AG04450 (cell line): ENCODE results near the gene GFPT2. TPM values are rescaled to one million over a fixed set of nuclear protein-coding genes. Genes with fewer than 3 reads are reported as not detected.
A peak's percentile ranks its signal among the peaks of the same experiment; 100 is the strongest.

Experiments
- CTCF ChIA-PET: fragments of 300-600, 350-600 bp; formaldehyde crosslinking; extraction: SDS; loops from one replicate; lab custom pipeline; 2022; ENCODE audit warnings: antibody characterized with exemption, inconsistent platforms; lab: Charles Lee
- POLR2A ChIA-PET: fragments of 350-600 bp; formaldehyde crosslinking; extraction: SDS; loops from one replicate; lab custom pipeline; 2021; ENCODE audit warnings: antibody characterized with exemption, inconsistent platforms; lab: Yijun Ruan, JAX
- DNase-seq: peaks from one replicate; pipeline ENCODE4 v3.0.0-alpha.2; 2011; ENCODE audit warnings: low read depth, low spot score
- H3K27ac ChIP-seq: one replicate; pipeline ENCODE4 v1.5.1; 2012; ENCODE audit warnings: low read depth, low read length, control low read depth
- H3K27me3 ChIP-seq: one replicate; pipeline ENCODE4 v1.6.0; 2012; ENCODE audit warnings: low read length; ENCODE audit not compliant: control insufficient read depth, insufficient read depth
- H3K4me3 ChIP-seq: 2 replicates; pipeline ENCODE4 v1.5.1; 2011; ENCODE audit warnings: mild to moderate bottlenecking, low read depth, low read length, control low read depth
- H3K9me3 ChIP-seq: 2 replicates; pipeline ENCODE4 v1.5.1; 2012; ENCODE audit warnings: low read length; ENCODE audit not compliant: control insufficient read depth, insufficient read depth
- CTCF ChIP-seq: IDR thresholded peaks from 2 replicates; pipeline ENCODE4 v1.5.1; 2011; ENCODE audit warnings: low read depth, low read length, control low read depth, inconsistent platforms
- polyA plus RNA-seq: library from polyadenylated mRNA; depleted of rRNA; stranded (reverse); fragments of >200 nt; gene quantifications from 2 replicates; pipeline ENCODE4 v1.2.3, GENCODE V29; 2011

Gene GFPT2
- polyA plus RNA-seq, 1 experiment = 15.1 TPM

GRCh38 chr5:180345186-180345585 lies 8.0 kb downstream of the GFPT2 start:
- Histone ChIP-seq H3K27ac (no peak overlapping the region), H3K27me3 (no peaks in the 10 kb centered on the region), H3K4me3 (no peak overlapping the region), H3K9me3 (no peaks in the 10 kb centered on the region; the same call in 1 of the 2 replicates)
- no peak for TF ChIP-seq CTCF
- DNase-seq = no peak
- ChIA-PET CTCF (interaction anchor here (0.7 kb wide), 1 partner anchor 16 kb away, joined by 3 read pairs; no protein-coding TSS in a partner anchor), POLR2A (interaction anchor here (2.1 kb wide), 1 partner anchor 8 kb away, joined by 4 read pairs; the partner anchor contains the start of gene GFPT2)

GRCh38 chr5:180344696-180344999 lies 8.5 kb downstream of the GFPT2 start:
- H3K4me3 ChIP-seq = no peak overlapping the region
- no peaks in the 10 kb centered on the region; the same call in 1 of the 2 replicates for H3K9me3 ChIP-seq
- no peak for DNase-seq
- H3K27me3 ChIP-seq = no peaks in the 10 kb centered on the region
- ChIA-PET CTCF (interaction anchor here (0.7 kb wide), 1 partner anchor 16 kb away, joined by 3 read pairs; no protein-coding TSS in a partner anchor), POLR2A (interaction anchor here (2.1 kb wide), 1 partner anchor 9 kb away, joined by 4 read pairs; the partner anchor contains the start of gene GFPT2)
- no peak overlapping the region for H3K27ac ChIP-seq
- TF ChIP-seq CTCF = no peak

- CTCF ChIA-PET = interaction anchor here (0.6 to 2.0 kb wide), 8 partner anchors 9 to 51 kb away, joined by 3 to 25 read pairs (median 4); partner anchors contain the start of gene GFPT2
- H3K4me3 ChIP-seq = no peak overlapping the region
- H3K9me3 ChIP-seq = no peaks in the 10 kb centered on the region; the same call in 1 of the 2 replicates
- H3K27ac ChIP-seq = peak overlapping the region; percentile 31
- no peak for TF ChIP-seq CTCF
- no peak for DNase-seq
- no peaks in the 10 kb centered on the region for H3K27me3 ChIP-seq
- POLR2A ChIA-PET = interaction anchor here (2.1 kb wide), 1 partner anchor 9 kb away, joined by 4 read pairs; the partner anchor contains the start of gene GFPT2
Observed at GRCh38 chr5:180343831-180344695, 9.1 kb downstream of the GFPT2 start.

GRCh38 chr5:180343110-180343830 lies 9.9 kb downstream of the GFPT2 start:
- H3K27me3 ChIP-seq = no peaks in the 10 kb centered on the region
- H3K9me3 ChIP-seq = no peaks in the 10 kb centered on the region; the same call in 1 of the 2 replicates
- TF ChIP-seq CTCF = no peak
- no peak overlapping the region for H3K27ac ChIP-seq
- POLR2A ChIA-PET = interaction anchor here (2.1 kb wide), 1 partner anchor 10 kb away, joined by 4 read pairs; the partner anchor contains the start of gene GFPT2
- DNase-seq = no peak
- CTCF ChIA-PET = interaction anchor here (0.6 to 2.0 kb wide), 8 partner anchors 8 to 50 kb away, joined by 3 to 25 read pairs (median 4); partner anchors contain the start of gene GFPT2
- H3K4me3 ChIP-seq = peak overlapping the region; percentile 17; the same call in 1 of the 2 replicates
